HG03095 (cell line): ENCODE measurements around the gene CALML6.
"Not testable (repeated sequence)": the region's sequence is repeated elsewhere in the genome, so short reads cannot be mapped to it uniquely, and the experiment has no call there.

Source experiments
- ATAC-seq: cut with Tn5 transposase; IDR thresholded peaks from one replicate; pipeline ENCODE4 v1.9.1; 2021; ENCODE audit warnings: moderate library complexity; ENCODE audit not compliant: unreplicated experiment

Gene CALML6

DNA sequence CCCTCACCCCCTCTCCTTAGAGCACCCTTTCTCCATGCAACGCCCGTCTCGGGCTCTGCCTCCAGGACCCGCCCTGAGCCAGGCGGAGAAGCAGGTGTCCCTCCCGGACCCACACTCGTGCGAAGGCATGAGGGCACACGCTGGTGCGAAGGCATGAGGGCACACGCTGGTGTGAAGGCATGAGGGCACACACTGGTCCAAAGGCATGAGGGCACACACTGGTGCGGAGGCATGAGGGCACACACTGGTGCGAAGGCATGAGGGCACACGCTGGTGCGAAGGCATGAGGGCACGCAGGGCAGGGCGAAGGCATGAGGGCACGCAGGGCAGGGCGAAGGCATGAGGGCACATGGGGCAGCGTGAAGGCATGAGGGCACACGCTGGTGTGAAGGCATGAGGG lies 9.8 kb downstream of the CALML6 start:
- ATAC-seq = no peak

DNA sequence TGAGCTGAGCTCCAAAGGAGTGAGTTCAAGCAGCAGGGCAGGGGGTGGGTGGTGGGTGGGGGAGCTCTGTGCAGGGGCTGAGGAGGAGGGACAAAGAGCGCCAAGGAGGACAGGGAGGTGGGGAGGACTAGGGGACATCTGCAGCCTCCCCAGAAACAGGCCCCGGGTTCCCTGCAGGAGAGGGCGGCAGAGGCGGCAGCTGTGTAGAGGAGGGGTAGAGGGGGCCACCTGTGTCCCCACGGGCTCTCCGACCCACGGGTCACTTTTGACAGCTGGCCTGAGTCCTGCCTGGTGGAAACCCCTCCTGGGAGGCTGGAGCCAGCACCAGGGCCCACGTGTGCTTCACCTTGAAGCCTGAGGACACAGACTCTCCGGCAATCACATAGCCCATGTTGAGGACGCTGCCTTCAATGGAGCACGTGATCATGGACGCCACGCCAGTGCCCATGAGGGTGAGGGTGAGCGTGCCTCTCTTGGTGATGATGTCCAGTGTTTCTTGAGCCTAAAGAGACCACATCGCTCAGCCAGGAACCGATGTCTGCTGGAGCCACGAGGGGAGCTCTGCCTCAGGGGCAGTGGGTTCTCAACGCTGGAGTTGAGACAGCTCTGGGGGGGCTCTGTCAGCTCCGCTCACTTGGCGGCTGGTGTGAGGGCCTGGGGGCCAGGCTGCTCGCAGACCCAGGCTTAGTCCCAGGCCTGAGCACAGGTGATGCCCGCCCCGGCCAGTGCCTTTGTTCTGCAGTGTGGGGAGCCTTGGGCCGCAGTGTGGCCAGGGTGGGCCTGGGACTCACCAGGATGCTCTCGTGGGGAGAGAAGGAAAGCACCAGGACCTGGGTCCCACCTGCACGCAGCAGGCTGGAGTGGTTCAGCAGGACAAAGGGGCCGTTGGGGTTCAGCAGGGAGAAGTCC lies 10.6 kb downstream of the CALML6 start:
- ATAC-seq = no peak

- no peak for ATAC-seq
These were observed 11.3 kb downstream of the CALML6 start for GRCh38 chr1:1926346-1926811.

DNA sequence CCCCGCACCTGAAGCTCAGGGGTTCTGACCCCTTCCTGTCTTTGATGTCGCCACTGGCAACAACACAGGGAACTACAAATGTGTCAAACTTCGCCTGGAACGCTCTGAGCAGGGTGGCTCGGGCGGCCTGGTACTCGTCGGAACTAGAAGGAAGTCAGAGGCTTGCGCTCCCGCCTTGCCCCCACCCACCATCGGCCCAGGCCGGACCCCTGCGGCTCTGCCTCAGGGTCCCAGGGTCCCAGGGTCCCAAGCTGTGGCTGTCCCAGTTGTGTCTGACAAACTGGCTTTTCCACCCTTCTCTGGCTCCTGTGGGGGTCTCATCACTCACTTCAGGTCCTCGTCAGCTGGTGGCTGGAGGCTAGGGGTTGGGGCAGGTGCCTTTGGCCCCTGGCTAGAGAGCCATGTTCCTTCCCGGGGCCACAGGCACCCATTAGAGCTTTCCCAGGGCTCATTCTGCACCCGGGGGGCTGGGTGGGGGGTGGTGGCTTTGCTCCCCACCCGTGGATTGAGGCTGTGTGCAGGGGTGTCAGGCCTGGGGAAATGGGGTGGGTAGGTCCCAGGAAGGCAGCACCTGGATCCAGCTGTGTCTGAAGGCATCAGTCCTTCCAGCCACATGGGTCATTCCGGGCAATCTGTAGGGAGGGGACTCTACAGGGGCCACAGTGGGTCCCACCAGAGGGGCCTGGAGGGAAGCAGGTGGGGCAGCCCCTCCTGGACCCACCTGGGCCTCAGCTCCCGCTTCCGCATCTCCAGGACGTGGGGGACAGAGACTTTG lies 12.0 kb downstream of the CALML6 start:
- ATAC-seq = no peak

DNA sequence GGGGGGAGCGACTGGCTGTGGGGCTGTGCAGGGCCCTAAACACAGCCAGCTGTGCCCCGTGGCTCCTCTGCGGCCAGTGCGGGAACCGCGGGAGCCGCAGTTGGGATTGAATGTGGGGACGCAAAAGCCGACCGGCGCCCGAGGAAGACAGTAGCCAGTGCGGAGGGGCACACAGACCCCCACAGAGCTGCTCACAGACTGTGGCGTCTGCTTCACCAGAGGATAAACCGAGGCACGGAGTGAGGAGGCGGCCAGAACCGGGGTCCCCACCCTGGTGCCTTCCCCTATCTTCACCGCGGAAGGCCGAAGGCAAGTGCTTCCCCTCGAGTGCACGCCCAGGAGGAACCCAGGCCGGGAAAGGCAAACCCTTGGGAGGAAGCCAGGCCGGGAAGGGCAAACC lies 12.7 kb downstream of the CALML6 start:
- no peak for ATAC-seq

DNA sequence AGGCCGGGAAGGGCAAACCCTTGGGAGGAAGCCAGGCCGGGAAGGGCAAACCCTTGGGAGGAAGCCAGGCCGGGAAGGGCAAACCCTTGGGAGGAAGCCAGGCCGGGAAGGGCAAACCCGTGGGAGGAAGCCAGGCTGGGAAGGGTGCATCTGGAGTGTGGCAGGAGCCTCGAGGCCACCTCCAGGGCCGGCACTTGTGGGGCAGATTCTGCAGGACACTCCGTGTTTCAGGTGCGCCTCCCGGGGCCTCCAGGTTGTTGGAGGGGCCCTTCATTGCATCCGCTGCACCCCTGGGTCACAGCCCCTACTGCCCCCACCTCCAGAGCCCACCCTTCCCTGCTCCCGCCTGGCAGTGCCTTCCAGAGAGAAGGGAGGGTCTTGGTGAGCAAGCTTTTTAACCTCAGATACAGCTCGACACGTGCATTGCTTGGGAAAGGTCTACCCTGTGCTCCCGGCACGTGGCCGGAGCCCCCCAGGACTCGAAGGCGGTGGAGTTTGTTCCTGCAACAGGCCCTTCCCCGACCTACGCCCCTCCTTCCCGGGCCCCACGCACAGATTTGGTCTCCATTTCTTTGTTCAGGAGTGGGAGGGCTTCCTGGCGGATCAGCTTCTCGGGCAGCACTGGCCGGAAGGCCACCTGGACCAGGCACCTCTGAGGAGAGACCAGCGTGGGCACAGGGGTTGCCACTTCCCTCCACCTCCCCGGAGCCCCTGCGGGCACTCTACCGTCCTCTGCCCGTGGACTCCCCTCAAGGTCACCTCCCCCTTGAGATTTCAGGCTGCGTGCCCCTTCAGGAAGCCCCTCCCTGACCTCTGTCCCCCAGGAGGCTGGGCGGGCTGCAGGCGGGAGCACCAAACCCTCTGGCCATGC lies 13.4 kb downstream of the CALML6 start:
- no peak for ATAC-seq

- ATAC-seq = no peak
These were observed 14.1 kb downstream of the CALML6 start for GRCh38 chr1:1929102-1929638.

- ATAC-seq = no peak
These were observed 14.8 kb downstream of the CALML6 start for GRCh38 chr1:1929639-1930545.

DNA sequence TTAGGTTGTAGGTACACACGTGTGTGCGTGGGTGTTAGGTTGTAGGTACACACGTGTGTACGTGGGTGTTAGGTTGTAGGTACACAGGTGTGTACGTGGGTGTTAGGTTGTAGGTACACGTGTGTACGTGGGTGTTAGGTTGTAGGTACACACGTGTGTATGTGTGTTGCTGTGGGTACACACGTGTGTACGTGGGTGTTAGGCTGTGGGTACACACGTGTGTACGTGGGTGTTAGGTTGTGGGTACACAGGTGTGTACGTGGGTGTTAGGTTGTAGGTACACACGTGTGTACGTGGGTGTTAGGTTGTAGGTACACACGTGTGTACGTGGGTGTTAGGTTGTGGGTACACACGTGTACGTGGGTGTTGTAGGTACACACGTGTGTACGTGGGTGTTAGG lies 19.8 kb downstream of the CALML6 start:
- not testable (repeated sequence) for ATAC-seq

DNA sequence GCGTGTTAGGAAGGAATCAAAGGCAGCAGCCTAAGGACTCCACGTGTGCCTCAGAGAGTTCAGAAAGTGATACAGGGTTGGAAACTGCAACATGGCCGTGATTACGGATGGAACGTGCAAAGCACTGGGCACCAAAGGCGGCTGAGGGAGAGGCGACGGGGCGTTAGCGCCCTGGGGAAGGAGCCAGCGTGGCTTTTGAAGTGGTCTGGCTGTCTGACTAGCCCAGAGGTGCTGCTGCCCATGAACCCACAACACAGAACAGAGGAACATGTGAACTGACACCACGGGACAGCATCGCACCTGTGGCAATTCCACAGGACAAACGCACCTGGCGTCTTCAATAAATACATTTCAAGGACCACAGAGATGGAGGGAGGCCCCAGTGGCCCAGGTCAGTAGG lies 22.0 kb downstream of the CALML6 start:
- ATAC-seq = no peak

DNA sequence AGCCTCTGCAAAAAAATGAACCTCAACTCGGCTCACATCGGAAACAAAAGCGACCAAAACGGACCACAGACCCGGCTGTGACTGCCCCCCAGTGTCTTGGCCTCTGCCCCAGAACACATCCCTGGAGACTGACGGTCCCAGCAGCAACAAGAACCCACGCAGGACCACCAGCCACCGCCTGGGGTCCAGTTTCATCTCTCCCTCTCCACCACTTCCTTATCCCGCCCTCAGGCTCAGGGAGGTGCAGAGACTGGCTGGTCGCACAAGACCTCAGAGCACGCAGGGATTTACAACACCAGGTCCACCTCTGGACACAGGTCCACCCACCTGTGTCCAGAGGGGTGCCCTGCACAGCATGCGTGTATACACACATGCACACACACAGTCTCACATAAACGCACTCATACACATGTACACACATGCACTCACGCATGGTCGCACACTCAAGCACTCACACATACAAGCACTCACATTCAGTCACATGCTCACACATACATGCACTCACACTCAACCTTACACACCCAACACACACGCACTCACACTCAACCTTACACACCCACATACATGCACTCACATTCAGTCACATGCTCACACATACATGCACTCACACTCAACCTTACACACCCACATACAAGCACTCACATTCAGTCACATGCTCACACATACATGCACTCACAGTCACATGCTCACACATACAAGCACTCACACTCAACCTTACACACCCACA lies 22.7 kb downstream of the CALML6 start:
- no peak for ATAC-seq

DNA sequence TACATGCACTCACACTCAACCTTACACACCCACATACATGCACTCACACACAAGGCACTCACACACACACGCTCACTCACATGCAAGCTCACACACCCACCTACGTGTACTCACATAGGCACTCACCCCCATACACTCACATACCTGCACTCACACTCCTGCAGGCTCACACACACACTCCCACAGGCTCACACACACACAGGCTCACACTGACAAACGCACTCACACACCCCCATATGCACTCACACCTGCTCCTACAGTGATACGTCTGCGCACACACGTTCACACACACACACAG lies 23.2 kb downstream of the CALML6 start:
- no peak for ATAC-seq

GRCh38 chr1:1938613-1939295 lies 23.7 kb downstream of the CALML6 start:
- ATAC-seq = no peak

- no peak for ATAC-seq
These were observed 24.4 kb downstream of the CALML6 start for GRCh38 chr1:1939296-1940122.

- no peak for ATAC-seq
These were observed 25.0 kb downstream of the CALML6 start for GRCh38 chr1:1940123-1940425.

DNA sequence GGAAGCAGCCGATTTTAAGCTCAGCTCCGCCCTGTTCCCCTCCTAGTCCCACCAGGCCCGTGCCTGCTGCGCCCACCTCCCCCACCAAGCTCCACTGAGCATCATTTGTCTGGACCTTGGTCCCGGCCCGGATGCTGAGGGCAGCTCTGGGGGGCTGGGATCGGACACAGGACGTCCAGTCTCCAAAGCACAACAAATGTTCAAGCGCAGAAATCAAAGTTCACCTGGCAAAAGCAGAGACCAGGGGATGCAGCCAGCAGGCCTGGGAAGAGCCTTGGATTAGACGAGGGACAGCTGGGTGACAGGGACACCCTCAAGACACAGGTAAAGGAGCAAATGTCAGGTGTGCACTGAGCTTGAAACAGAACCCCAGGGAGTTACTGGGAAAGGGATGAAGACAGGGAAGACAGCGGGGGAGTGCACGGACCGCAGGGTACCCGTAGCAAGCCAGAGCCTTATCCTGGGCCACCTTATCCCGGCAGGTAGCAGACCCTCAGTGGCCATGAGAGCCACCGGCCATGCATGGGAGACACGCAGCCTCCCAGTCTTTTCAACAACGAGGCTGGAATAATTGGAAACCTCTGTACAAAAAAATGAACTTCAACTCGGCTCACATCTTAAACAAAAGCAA lies 26.3 kb downstream of the CALML6 start:
- no peak for ATAC-seq

DNA sequence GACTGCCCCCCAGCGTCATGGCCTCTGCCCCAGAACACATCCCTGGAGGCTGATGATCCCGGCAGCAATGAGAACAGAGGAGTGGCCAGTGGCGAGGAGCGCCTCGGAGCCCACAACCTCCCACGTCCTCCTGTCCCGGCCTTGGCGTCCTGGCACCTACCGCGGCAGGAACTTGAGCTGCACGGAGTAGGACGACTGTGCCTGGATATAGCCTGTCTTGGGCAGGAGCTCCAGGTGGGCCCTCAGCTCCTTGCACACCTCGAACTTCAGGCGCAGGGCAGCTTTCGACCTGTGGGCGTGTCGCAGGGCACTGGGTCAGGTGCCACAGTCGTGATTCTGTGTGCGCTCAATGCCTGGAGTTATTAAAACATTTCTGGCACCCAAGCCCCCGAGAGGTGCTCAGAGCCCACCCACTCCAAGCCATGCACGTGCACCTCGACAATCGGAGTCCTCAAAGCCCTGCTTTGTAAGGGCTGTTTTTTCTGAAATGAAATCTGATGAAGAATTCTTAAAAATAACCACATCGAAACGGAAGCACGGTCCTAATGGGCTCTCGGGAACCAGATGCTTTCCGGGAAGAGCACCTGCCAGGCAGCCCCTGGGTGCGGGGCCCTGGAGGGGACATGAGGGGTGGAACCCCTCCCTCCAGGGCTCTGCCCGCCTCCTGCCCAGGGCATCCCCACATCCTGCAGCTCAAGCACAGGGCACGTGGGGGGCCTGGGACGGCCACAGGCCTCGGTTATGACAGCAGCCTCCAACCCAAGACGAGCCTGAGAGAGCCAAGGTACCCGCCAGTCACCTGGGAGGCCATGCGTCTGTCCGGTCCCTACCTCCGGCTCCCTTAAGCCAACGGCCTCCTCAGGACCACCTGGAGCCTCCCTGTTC lies 27.1 kb downstream of the CALML6 start:
- ATAC-seq = no peak
